Loucy (cell line): ENCODE data around the gene POMP.

Source experiments
- EZH2phosphoT487 ChIP-seq: fragments of 200-600 bp; IDR thresholded peaks from 2 replicates; pipeline ENCODE4 v1.6.1; 2018; ENCODE audit warnings: antibody characterized with exemption, mild to moderate bottlenecking, moderate library complexity, borderline replicate concordance
- TF ChIP-seq, protein P1 (sequence below): fragments of 200-600 bp; sonication (generic); conservative IDR thresholded peaks from 2 replicates; pipeline ENCODE4 v1.5.1; 2014; ENCODE audit warnings: mild to moderate bottlenecking, antibody characterized with exemption, low read length

DNA sequence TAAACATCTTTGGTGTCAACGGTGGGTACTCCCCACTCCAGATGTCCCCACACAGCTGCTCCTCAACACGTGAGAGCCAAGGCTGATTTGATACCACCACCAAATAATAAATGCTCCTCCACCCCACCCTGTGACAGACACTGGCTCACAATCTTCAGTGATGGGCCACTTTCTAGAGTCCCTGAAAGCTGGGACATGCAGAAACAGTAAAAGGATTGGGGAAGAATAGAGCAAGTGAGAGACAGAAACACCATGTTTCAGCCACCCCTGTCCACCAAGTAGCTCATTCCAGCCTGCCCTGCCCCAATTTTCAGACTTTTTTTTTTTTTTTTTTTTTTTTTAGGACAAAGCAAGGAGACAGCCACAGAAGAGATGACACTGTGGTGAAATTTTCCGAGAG is 58.2 kb downstream of the POMP start:
- TF ChIP-seq, protein P1, sequence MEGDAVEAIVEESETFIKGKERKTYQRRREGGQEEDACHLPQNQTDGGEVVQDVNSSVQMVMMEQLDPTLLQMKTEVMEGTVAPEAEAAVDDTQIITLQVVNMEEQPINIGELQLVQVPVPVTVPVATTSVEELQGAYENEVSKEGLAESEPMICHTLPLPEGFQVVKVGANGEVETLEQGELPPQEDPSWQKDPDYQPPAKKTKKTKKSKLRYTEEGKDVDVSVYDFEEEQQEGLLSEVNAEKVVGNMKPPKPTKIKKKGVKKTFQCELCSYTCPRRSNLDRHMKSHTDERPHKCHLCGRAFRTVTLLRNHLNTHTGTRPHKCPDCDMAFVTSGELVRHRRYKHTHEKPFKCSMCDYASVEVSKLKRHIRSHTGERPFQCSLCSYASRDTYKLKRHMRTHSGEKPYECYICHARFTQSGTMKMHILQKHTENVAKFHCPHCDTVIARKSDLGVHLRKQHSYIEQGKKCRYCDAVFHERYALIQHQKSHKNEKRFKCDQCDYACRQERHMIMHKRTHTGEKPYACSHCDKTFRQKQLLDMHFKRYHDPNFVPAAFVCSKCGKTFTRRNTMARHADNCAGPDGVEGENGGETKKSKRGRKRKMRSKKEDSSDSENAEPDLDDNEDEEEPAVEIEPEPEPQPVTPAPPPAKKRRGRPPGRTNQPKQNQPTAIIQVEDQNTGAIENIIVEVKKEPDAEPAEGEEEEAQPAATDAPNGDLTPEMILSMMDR = no peak
- TF ChIP-seq EZH2phosphoT487 = no peak
